ENCODE data around the gene RUFY1.
"Not testable (repeated sequence)": the region's sequence is repeated elsewhere in the genome, so short reads cannot be mapped to it uniquely, and the experiment has no call there.

The RUFY1 gene

GRCh38 chr5:179536676-179537075, 13.7 kb upstream of the RUFY1 start:
- no peak for DNase-seq

DNA sequence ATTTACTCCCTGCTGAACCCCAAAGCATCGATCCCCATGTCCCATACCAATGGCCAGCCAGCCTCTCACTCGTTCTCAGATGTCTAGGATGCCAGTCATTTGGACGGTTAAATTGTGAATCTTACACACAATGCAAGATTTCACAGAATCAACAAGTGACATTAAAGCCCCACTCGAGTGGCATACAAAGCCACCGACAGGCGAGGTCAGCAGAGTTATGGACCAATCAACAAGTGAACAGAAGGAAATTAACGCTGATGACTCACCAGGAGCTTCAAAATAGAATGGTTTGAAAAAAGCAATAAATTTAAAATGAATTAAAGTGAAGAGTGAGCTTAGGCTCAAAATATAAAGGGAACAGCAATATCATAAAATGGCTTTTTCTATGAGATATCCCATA, 8.2 kb upstream of the RUFY1 start:
- DNase-seq = no peak

- DNase-seq = not testable (repeated sequence)
These were observed 7.1 kb upstream of the RUFY1 start for GRCh38 chr5:179543275-179543674.

DNA sequence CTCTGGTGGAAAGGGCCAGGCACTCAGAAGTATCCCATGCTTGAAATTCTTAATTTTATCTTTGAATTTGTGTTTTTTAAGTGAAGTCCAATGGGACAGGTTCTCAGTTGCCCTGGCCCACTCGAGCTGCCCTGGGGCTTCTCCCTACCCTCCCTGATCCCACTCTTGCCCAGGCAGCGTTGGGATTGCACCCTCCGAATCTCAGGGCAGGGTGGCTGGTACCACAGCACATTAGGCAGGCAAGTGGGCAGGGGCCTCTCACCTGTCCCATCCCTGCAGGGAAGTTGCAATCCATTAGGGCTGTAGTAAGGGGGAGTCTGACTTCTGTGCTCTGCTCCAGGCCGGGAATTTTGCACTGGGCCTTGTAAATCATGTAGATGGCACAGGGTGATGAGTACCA, 2.7 kb downstream of the RUFY1 start:
- DNase-seq = no peak

GRCh38 chr5:179553875-179554274, 3.5 kb downstream of the RUFY1 start:
- DNase-seq = no peak

- DNase-seq = no peak
These were observed 4.6 kb downstream of the RUFY1 start for GRCh38 chr5:179554981-179555380.

- not testable (repeated sequence) for DNase-seq
These were observed 8.0 kb downstream of the RUFY1 start for GRCh38 chr5:179558261-179558799.

DNA sequence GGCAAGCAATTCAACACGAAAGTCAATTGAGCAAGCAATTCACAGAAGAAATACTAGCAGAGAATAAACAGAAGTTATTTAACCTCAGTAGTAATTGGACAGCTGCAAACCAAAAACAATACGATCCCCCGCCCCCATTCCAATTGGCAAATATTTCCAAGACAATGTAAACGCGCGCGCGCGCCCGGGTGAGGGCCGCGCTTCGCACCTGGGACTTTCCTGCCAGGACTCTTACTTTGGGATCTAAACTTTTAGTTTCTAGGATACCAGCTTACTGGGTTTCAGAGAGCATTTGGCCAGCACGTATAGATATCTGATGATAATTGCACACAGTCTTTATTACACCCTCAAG, 8.6 kb downstream of the RUFY1 start:
- DNase-seq = no peak

DNA sequence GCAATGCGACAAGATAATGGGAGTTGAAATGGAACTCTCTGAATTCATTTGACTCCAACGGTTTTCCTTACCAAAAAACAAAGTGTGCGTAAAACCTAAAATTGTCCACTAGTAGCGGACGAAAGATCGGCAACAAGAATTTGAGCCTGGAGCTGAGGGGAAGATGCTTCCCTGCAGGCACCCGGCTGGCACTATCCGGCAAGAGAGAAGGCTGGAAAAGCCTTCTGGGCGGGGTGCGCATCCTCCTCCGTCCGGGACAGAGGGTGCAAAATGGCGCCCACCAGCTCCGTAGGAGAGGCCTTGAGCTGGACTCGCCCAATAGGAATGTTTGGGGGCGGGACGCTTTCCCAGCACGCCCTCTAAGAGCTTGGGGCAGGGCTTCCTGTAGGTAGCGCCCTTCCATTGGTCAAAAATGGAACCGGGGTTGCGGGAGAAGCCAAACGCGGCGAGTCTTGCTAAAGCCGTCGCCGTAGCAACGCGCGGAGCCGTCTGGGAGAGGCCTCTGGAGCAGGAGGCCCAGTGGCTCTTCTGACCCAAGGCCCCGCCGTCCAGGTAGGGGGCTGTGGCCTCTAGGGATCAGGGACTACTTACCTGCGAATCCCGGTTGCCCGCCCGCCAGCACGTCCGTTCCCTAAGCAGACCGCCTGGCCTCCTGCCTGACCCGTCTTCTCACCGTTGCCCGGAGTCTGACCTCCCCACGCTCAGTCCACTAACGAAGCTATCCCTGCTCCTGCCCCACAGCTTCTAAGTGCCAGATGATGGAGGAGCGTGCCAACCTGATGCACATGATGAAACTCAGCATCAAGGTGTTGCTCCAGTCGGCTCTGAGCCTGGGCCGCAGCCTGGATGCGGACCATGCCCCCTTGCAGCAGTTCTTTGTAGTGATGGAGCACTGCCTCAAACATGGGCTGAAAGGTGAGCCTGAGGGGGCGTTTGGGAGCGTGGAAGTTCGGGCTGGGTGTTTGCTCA, 9.2 kb downstream of the RUFY1 start:
- DNase-seq = no peak

DNA sequence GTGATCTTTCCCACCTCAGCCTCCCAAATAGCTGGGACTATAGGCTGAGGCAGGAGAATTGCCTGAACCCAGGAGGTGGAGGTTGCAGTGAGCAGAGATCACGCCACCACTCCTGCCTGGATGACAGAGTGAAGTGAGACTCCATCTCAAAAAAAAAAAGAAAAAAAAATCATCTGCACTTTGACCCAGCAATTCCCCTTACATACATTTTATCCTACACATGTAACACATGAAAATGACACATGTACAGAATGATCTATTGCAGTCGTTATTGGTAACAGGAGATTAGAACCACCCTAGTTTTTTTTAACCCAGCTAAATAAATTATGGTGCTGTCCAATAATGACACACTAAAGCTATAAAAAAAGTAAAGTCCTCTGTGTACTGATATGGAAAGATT, 14.2 kb downstream of the RUFY1 start:
- DNase-seq = no peak

GRCh38 chr5:179568721-179569120, 18.4 kb downstream of the RUFY1 start:
- DNase-seq = no peak

DNA sequence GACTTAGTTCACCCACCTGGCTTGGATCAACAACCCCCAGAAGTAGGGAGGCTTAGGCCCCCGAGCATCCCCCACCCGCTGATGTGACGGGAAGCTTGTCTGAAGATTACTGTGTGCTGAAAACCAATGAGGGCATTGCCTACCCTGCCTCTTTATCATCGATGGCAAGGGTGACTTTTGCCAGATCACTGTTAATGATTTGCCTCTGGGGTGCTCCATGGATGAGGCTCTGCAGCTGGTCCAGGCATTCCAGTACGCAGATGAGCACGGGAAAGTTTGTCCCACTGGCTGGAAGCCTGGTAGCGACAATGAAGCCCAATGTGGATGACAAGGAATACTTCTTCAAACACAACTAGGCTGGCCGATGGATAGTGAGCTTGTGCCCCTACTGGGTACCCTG, 22.0 kb downstream of the RUFY1 start:
- no peak for DNase-seq

DNA sequence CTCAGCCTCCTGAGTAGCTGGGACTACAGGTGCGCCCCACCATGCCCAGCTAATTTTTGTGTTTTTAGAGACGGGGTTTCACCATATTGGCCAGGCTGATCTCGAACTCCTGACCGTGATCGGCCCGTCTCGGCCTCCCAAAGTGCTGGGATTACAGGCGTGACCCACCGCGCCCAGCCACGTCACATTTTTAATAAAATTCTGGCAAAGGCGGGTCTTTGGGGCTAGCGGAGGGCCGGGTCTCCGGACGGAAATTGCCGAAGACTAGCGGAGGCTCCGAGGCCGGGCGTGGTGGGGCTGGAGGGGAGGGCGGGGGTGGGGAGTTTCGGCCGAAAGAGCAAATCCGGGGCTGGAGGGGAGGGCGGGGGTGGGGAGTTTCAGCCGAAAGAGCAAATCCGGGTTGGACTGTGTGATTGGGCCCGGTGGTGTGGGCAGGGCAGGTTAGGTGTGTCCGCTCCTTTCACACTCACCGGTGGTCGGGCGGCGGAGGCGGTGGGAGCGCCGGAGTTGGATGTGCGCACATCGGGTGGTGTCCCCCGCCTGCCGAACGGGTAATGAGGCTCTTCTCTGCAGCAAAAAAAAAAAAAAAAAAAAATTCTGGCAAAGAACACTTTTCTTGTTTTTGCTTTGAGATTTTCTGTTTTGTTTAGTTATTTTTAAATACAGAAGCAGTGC, 27.1 kb downstream of the RUFY1 start:
- no peak for DNase-seq

- no peak for DNase-seq
These were observed 35.6 kb downstream of the RUFY1 start for GRCh38 chr5:179585941-179586401.

GRCh38 chr5:179588166-179588565, 37.8 kb downstream of the RUFY1 start:
- DNase-seq = no peak

DNA sequence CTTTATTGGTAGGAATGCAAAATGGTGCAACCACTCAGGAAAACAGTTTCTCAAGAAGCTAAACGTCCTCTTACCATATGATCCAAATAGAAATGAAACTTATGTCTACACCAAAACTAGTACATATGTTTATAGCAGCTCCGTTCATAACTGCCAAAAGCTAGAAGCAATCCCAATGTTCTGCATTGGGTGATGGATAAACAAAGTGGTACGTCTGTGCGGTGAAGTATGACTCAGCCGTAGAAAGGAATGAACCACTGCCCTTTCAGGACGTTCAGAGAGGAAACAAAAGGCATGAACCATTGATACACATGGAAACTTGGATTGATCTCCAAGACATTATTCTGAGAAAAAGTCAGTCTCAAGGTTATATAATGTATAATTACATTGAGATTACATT, 45.6 kb downstream of the RUFY1 start:
- no peak for DNase-seq

GRCh38 chr5:179596421-179596820, 46.1 kb downstream of the RUFY1 start:
- no peak for DNase-seq

DNA sequence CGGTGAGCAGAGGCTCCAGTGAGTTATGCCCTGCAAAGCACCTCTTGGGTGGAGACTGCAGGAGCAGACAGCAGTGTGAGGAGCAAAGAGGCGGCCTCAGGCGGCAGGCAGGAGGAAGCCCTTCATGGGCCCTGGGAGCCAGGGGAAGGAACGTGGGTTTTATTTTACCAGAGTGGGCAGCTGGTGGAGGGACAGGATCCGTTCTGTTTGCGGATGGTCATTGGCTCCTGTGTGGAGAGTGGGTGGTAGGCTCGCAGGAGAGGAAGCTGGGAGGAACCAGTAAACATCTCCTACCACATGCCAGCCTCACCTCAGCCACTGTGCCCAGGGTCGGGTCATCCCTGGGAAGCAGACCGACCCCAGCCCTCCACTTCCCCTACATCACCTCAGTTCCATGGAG, 48.7 kb downstream of the RUFY1 start:
- DNase-seq = no peak

DNA sequence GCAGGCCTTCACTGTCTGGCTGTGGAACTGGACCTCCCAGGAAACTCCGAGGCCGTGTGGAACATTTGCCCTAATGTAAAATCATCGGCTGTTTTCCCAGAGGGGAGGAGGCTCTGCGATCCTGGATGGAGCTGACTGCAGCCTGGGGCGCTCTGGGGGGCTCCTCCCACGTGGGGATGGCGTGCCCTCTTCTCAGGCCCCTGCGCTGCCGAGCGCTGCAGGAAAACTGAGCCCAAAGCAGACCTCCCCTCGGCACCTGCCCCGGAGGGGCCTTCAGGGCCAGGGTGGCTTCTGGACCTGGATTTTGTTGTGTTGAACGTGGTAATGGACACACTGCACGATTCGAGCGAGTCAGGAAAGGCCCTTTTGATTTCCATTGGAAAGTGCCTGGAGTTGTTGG, 49.2 kb downstream of the RUFY1 start:
- DNase-seq = no peak

DNA sequence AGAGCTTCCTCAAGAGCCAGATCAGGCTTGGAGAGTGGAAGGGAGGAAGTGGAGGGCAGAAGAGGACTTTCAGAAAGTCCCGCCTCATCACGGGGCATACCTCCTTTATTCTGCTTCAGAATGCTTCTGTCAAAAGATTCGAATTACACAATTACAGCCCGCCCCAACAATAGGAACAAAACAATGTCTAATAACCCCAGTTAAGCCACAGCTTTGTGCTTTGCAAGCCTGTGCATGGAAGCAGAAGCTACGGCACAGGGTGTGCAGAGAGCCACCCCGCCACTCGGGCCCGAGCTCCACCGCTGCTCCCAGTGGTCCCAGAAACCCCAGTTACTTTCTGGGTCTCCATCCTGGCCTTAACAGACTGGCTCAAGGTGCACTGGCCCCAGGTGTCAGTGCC, 49.6 kb downstream of the RUFY1 start:
- DNase-seq = no peak

DNA sequence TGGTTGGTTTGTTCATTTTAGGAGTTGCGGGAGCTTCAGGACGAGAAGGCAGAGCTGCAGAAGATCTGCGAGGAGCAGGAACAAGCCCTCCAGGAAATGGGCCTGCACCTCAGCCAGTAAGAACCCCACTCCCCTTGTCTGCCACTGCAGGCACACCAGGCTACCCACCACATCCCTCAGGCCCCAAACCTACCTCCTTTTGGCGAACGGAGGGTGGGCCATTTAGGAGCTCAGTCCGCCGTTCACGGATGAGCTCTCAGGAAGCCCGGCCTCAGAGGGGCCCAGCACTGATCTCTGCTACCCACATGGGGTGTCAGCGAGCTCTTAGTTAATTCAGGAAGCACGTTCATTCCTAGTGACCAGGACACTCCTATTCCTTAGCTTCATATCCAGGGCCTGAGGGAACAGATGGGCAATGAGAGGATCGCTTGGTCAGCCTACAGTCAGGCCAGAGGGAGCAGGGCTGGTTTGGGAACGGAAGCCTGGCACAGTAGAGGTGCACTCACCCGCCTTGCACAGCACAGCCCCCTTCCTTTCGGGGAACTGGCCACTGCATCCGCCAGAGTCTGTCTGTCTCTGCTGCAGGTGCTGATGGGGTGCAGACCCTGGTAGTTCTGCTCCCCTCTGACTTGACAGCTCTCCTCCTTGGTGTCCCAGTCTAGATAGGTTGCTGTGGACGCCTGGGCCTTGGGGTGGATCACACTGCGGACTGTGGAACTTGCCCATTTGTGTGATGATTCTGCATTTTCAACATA, 51.7 kb downstream of the RUFY1 start:
- DNase-seq = no peak

- no peak for DNase-seq
These were observed 53.0 kb downstream of the RUFY1 start for GRCh38 chr5:179603308-179603707.
